Activated CD4-positive, alpha-beta T cell treated with anti-CD3 and anti-CD28 coated beads, Interleukin-2, amount 50 U/mL, for 48 hours (primary cell): ENCODE measurements around the gene STRA6.

Experiments
- DNase-seq, 2 experiments: peaks; one replicate each; pipeline ENCODE4 v3.0.0-alpha.2; 2020

Gene STRA6

GRCh38 chr15:74207652-74208440, 5.3 kb upstream of the STRA6 start:
- no peak for DNase-seq

- no peak for DNase-seq
These were observed 4.3 kb upstream of the STRA6 start for GRCh38 chr15:74206801-74207281.

DNA sequence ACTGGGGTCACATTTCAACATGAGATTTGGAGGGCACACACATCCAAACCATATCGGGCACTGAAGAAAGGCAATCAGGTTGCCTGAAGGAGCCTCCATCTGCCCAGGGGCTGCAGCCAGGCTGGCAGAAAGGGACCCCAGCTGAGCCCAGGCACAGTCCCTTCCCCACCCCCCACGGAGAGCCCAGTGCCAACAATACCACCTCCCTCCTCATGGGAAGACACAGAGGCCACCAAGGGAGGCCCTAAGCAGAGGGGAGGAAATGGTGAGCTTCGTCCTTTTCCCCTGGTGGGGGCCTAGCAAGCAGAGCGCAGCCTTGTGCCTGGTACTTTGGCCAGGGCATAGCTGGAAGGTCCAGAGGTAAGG, 3.0 kb upstream of the STRA6 start:
- DNase-seq: no peak

DNA sequence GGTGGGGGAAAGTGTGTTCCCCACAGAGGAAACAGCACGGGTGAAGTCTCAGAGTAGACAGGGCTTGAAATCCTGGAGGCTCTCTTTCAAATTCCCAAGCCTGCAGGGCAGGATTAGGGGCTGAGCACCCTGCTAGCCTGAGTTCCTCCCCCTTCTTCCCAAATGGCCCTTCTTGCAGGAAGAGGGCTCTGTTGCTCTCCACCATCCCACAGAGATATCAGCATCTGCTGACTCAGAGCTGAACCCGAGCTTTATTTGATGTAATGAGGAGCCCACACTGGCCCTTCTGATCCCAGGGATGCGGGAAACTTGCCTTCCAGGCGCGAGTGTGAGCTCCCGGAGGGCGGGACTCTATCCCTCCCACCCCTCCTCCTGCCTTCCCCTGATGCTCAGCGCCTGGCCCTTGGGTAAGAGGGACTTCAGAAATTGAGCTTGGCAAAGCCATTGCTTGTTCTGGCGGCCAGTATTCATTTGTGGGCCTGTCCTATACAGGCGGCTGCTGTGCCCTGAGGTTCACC, 1.4 kb upstream of the STRA6 start:
- no peak for DNase-seq

- no peak for DNase-seq
These were observed 722 bp downstream of the STRA6 start for GRCh38 chr15:74201710-74202420.

DNA sequence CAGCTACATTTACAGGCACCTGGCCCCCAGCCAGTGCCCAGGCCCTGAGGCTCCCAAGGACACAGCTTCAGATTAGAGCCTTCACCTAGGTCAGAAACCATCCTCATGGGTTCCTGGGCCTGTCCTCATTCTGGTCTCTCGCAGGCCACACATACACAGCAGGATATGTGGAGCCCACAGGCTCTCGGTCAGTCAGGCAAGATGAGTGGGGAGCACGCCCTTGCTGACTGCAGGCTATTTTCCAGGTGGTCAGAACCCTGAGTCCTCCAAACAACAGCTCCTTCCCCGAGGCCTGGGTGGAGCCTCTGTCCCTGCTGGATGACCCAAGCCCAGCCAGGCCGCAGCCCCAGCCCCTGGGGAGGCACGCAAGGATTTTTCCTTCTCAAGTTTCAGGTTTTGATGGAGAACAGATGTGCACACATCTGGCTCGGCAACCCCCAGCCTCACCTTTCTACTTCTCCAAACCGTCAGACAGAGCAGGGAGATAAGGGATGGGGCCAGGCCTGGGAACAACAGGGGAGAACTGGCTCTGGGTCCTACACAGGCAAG, 1.6 kb downstream of the STRA6 start:
- DNase-seq: no peak

- DNase-seq: no peak
These were observed 2.2 kb downstream of the STRA6 start for GRCh38 chr15:74200412-74200815.

- DNase-seq: no peak
These were observed 3.3 kb downstream of the STRA6 start for GRCh38 chr15:74199297-74199652.

GRCh38 chr15:74197176-74197965, 5.2 kb downstream of the STRA6 start:
- no peak for DNase-seq

GRCh38 chr15:74196175-74196574, 6.4 kb downstream of the STRA6 start:
- no peak for DNase-seq

GRCh38 chr15:74194572-74195559, 7.7 kb downstream of the STRA6 start:
- DNase-seq: no peak

GRCh38 chr15:74193905-74194304, 8.7 kb downstream of the STRA6 start:
- DNase-seq: no peak

DNA sequence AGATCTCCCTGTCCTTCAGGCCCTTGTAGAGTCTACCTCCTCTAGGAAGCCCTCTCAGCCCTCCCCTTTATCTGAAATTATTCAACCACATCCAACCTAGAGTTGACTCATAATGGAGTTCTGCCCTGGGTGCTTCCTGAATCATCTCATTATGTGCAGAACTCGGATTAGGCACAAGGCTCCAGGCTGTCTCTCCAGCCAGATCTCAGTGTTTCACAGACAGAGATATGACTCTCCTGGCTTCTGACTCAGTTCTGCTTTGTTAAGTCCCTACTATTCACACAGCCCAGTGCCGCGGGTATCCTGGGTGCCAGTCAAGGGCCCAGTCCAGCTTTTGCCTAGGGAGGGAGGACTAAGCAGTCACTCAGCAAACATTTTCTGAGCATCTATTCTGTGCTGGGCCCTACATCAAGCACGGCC, 9.3 kb downstream of the STRA6 start:
- no peak for DNase-seq

- no peak for DNase-seq
These were observed 9.8 kb downstream of the STRA6 start for GRCh38 chr15:74192751-74193150.

GRCh38 chr15:74191798-74192197, 10.8 kb downstream of the STRA6 start:
- DNase-seq: no peak

DNA sequence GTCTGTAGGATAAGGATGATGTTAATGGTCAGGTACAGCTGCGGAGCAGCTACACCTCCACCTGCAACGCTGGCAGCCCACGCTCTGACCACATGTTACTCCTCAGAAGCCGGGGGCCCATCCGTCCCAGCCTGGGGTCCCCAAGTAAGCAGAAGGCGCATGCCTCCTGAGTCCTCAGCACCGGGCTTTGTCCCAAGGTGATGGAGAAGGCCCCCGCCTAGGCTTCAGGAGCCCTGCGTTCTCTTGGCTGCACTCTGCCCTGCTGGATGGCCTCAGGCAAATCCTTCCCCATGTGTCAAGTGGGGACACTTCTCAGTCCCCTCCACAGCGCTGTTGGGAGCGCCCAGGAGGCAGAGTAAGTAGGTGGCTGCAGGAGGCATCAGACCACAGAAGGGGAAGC, 14.4 kb downstream of the STRA6 start:
- no peak for DNase-seq

DNA sequence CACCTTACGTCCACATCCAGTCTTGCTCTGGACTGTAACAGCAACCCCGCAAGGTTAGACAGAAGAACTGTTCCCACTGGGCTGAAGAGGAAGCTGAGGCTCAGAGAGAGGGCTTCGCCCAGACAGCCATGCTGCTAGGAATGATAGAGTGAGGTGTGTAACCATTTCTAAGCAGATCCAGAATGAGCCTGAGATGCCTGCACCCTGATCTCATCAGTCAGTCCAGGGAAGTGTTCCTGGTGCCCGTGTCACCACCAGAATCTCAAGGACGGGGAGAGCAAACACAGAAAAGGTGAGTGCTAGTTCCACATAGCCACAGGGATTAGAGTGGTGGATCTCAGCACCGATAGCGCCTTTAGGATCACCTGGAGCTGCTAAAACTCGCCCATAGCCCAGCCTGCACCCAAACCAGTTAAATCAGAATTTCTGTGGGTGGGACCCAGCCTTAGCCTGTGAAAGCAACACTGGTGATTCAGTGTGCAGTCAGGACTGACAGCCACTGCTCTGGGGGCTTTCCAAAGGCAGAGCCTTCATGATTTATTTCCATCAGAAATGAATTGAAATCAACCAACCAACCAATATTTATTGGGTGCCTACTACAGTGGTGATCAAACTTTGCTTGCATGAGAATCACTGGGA, 16.8 kb downstream of the STRA6 start:
- peak in 1 of 2 experiments; percentile 7 for DNase-seq

DNA sequence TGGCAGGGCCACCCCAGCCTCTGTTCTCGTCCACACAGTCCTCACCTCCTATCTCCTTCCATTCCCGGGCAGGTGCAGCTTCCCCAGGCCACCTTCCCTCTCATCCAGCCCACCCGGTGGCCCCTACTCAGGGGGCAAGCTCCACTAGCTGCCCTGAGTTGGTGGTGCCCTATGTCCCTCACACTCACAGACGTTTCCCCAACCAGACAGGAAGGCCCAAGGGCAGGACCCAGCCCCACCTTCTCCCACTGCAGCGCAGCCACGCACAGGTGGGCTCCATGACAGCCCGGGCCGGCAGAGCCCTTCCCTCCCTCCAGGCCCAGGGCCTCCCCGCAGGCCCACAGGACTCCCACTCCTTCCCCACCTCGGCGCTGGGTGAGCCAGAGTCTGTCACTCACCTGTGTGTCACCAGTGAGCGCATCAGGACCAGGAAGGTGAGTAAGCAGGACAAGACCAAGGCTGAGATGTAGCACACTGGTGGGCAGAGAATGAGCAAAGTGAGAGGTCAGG, 17.9 kb downstream of the STRA6 start:
- DNase-seq: peak in 1 of 2 experiments; percentile 3

DNA sequence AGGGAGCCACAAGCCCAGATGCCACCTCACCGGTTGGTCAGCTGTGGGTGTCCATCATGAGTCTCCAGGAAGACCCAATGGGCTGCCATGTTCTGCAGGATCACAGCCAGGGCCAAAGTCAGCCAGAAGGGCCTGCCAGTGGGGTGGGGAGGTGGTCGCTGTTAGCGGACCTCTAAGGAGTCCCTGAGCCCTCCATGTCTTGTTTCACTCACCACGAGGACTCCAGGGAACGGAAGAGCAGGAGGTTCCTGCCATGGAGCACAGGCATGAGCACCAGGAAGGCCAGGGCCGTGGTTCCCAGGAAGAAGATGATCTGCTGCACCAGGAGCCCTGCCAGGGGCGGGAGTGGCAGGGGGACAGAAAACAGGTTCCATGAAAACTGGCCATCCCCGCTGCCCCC, 20.5 kb downstream of the STRA6 start:
- no peak for DNase-seq

DNA sequence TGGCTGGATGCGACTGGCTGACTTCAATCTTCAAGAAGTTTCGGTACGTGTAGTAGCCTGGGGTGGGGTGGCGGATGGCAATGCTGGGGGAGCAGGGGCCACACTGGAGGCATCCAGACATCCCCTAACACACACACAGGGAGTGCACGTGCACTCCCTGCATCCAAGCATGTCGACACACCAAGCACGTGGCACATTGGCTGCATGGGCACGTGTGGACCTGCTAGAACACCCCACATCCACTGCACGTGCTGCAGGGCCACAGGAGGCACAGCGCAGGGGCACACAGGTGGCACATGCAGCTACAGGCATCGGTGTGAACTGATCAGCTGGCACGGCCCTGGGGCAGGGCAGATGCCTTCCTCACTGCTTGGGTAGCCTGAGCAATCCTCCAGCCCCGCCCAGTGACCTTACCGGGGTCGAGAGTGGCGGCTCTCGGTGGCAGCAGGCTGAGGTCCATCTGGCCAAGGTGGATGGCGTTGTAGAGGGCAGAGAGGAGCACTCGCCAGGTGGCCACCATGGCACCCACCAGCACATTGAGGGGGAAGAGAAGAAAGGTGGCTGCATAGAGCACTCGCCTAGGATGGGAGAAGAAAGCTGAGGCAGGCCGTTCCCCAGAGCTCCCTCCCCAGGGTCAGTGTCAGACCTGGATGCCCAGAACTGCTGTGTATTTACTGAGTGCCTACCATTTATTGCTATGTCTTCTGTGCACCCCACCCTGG, 21.5 kb downstream of the STRA6 start:
- no peak for DNase-seq
